Right renal cortex interstitium (tissue), 3 donors: Measurements from ENCODE around the gene CNOT6. TPM values are rescaled to one million over a fixed set of nuclear protein-coding genes. Genes with fewer than 3 reads are reported as not detected.
"Not testable (repeated sequence)": the region's sequence is repeated elsewhere in the genome, so short reads cannot be mapped to it uniquely, and the experiment has no call there.

Experiments
- DNase-seq, 3 donors: peaks; one replicate each; pipeline ENCODE4 v3.0.0-alpha.2; 2013; ENCODE audit warnings: low read depth in 3 of 3, low spot score in 2 of 3
- polyA plus RNA-seq, 3 donors: library from polyadenylated mRNA; unstranded; fragments of 120-200 nt; gene quantifications; one replicate each; pipeline ENCODE4 v1.2.1, GENCODE V29; 2013; ENCODE audit not compliant: insufficient read length in 3 of 3

CNOT6 gene
- polyA plus RNA-seq, 3 donors, result 57.3 to 62.6 (median 62.4) TPM

GRCh38 chr5:180515974-180516373 lies 21.8 kb downstream of the CNOT6 start:
- not testable (repeated sequence) for DNase-seq

DNA sequence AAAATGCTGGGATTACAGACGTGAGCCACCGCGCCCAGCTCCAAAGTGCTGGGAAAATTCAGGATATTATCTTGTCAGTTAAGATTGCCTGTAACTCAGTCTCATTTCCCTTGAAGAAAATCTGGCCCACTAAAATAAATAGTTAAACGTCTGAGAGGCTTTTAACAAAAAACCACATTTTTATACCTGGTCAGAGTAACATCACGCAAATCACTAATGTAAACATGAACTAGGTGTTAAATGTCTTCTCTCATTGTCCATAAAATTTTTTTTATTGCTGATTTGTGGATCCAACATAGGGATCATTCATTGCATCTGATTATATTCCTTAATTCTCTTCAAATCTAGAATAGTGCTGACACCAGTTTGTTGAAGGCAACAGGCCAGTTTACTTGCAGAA lies 22.3 kb downstream of the CNOT6 start:
- no peak for DNase-seq

GRCh38 chr5:180519098-180519497 lies 24.9 kb downstream of the CNOT6 start:
- no peak for DNase-seq

DNA sequence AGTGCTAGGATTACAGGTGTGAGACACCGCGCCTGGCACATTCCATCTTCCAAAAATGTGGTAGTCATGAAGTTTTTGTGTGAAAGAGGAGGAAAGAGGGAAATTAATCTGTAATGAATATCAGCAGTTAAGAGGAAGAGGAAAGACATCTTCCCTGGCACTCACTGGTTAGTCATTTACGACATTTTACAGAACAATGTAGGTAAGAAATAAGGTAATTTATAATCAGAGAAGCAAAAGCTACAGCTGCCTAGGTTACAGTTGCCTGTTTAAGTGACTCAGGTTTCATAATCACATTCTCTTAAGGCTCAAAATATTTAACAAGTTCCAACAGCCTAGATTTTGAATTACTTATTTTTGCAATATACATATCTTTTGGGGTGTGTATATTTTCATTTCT lies 26.9 kb downstream of the CNOT6 start:
- no peak for DNase-seq

GRCh38 chr5:180521591-180521990 lies 27.4 kb downstream of the CNOT6 start:
- no peak for DNase-seq

GRCh38 chr5:180522330-180522729 lies 28.2 kb downstream of the CNOT6 start:
- DNase-seq, result no peak

DNA sequence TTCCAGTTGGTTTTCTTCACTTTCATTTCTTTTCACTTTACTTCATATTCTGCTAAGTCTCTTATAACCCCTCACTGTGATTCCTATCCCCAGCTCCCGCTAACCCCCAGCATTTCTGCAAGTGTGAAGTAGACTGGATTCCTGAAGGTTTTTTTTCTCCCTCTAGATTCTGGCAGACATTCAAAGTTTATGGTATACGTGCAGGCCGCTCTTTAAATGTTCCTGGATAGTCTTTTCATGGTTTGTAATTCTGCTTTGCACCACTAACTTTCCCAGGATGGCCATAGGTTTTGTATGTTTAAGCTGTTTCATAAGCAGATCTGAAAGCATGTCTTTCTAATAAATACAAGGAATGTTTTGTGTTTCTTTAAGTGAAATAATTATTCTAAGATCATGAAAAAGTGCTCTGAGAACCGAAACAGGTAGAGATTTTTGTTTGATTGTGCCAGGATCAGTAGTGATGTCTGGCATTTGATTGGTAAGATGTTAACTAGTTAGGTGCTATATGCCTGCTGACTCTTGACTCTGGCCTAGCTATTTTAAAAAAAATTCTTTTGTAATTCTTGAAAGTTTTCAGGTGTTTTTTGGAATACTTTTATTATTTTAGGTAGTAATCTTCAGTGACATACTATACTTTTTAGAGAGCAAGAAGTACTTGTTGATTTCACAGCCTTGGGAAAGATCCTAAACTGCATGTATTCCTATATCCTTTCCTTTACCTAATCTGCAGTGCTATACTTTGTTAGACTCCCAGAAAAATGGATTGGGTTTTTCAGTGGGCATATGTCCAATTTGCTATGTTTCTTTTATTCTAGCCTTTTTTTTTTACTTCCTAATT lies 29.7 kb downstream of the CNOT6 start:
- peak in 2 of 3 donors; percentile 17 to 40 for DNase-seq

- DNase-seq, result no peak
Observed at GRCh38 chr5:180525399-180525798, 31.2 kb downstream of the CNOT6 start.

DNA sequence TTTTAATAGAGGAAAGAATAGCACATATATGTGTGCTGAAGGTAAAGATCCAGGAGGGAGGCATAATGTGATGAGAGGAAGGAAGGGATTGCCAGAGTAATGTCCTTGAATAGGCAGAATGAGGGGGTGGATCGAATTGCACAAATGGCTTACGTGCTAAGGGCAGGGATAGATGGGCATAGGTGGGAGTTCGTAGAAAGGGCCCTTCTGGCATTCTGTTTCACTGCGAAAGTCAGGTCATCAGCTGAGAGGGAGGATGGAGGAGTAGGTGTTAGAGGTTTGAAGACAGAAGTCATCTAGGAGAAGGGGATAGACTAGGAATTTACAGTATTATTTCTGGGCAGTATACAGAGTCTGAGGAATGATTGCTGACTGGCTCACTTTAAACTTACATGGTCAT lies 32.1 kb downstream of the CNOT6 start:
- DNase-seq, result peak in 2 of 3 donors; percentile 13 to 23

DNA sequence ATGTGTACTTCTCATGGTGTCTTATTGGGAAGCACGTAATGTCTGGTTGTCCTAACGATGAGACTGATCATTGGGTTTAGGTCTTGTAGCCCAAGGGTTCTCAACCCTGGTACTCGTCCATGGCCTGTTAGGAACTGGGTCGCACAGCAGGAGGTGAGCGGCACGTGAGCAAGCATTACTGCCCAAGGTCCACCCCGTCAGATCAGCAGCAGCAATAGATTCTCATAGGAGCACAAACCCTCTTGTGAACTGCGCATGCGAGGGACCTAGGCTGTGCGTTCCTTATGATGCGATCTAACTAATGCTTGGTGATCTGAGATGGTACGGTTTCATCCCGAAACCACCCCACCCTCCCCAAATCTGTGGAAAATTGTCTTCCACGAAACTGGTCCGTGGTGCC lies 33.5 kb downstream of the CNOT6 start:
- no peak for DNase-seq

DNA sequence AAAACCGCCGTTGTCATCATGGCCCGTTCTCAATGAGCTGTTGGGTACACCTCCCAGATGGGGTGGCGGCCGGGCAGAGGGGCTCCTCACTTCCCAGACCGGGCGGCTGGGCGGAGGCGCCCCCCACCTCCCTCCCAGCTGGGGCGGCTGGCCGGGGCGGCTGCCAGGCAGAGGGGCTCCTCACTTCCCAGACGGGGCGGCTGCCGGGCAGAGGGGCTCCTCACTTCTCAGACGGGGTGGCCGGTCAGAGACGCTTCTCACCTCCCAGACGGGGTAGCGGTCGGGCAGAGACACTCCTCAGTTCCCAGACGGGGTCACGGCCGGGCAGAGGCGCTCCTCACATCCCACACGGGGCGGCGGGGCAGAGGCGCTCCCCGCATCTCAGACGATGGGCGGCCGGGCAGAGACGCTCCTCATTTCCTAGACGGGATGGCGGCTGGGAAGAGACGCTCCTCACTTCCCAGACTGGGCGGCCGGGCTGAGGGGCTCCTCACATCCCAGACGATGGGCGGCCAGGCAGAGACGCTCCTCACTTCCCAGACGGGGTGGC lies 36.9 kb downstream of the CNOT6 start:
- not testable (repeated sequence) for DNase-seq

DNA sequence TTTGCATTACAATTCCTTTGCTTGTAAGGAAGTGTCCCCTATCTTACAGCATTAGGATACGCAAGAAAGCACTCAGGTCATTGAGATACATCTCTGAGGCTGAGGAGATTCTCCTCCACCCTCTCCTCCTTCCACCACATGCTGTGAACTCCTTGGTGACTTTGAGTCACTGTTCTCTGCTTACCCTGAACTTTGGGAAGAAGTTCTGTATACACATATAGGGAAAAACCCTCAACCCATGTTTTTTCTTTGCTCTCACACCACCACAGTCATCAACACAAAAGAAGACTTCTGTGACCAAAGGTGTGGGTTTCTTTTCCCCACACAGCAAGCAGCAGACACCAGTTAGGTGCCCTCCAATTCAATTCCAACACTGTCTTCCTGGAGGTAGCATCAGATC lies 38.1 kb downstream of the CNOT6 start:
- DNase-seq, result no peak

GRCh38 chr5:180533845-180534244 lies 39.7 kb downstream of the CNOT6 start:
- no peak for DNase-seq

DNA sequence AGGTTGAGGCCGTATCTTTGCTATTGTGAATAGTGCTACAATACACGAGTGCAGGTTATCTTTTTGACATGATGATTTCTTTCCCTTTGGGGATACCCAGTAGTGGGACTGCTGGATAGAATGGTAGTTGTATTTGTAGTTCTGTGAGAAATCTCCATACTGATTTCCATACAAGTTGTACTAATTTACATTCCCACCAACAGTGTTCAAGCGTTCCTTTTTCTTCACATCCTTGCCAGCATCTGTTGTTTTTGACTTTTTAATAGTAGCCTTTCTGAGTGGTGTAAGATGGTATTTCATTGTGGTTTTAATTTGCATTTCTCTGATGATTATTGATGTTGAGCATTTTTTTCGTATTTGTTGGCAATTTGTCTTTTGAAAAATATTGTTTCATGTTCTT lies 41.4 kb downstream of the CNOT6 start:
- no peak for DNase-seq

DNA sequence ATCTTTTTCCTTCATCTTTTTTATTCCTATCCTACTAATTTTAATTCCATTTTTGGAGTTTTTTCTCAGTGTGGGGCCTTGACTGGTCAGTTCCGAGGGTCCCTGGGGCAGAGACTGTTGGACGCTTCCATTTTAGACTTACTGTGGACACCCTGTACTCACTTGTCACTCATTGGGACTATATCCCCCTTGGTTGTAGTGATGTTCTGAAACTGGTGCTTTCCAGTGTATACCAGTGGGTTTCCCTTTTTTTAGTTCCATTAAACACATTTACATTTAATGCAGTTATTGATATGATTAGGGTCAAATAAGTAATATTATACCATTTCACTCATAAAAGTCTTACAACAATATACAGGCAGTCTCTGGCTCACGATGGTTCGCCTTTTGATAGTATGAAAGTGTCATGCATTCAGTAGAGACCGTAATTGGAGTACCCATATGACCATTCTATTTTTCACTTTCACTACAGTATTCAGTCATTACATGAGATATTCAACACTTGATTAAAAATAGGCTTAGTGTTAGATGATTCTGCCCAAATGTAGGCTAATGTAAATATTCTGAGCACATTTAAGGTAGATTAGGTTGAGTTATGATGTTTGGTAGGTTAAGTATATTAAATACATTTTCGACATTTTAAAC lies 46.0 kb downstream of the CNOT6 start:
- no peak for DNase-seq

DNA sequence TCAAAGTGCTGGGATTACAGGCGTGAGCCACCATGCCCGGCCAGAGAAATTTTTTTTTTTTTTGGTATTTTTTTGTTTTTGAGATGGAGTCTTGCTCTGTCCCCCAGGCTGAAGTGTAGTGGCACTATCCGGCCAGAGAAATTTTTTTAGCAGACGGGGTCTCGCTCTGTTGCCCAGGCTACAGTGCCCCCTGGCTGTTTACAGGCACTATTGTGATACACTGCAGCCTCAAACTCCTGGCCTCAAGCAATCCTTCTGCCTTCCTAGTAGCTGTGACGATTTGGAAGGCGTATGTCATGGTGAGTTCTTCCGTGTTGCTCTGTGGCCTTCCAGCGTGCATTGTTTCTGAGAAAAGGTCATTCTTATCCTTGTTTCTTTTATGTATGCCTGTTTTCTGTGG lies 47.5 kb downstream of the CNOT6 start:
- no peak for DNase-seq

GRCh38 chr5:180545248-180545647 lies 51.1 kb downstream of the CNOT6 start:
- no peak for DNase-seq

DNA sequence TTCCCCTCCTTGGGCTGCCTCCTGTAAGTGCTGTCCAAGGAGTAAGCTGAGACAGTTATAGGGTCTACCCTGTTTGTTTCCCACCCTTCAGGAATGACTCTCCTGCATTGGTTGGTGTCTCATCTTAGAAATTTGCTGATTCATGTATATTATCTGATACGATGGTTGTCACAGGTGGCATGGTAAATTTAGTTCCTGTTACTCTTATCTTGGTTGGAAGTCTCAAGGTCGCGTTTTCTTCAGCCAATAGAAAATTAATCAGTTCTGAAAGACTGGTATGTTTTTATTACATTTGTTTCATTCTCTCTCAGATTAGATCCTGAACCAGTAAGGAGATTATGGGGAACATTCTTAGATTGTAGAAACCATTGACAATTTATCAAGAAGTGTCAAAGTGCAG lies 54.4 kb downstream of the CNOT6 start:
- no peak for DNase-seq

GRCh38 chr5:180553530-180553929 lies 59.4 kb downstream of the CNOT6 start:
- no peak for DNase-seq

- DNase-seq, result no peak
Observed at GRCh38 chr5:180555168-180555921, 61.2 kb downstream of the CNOT6 start.

- DNase-seq, result no peak
Observed at GRCh38 chr5:180557217-180557809, 63.1 kb downstream of the CNOT6 start.
